Stimulated activated effector memory CD8-positive, alpha-beta T cell treated with anti-CD3 and anti-CD28 coated beads, Interleukin-12 subunit alpha, Interleukin-12 subunit beta, amount 100 ng/mL, for 72 hours (primary cell): ENCODE measurements around the gene DNAH14.

Experiments
- ATAC-seq: fragments of 150-1000 bp; cut with Tn5 transposase; 2 replicates; pipeline ENCODE4 v1.10.0; 2021
- DNase-seq, 2 donors: peaks; one replicate each; pipeline ENCODE4 v3.0.0; 2021 to 2022; ENCODE audit warnings: low spot score in 2 of 2
- H3K27ac Mint-ChIP-seq: one replicate; pipeline ENCODE4 v1.8.0; 2022; ENCODE audit warnings: mild to moderate bottlenecking, mixed read lengths
- H3K36me3 Mint-ChIP-seq: one replicate; pipeline ENCODE4 v1.8.0; 2022; ENCODE audit warnings: mild to moderate bottlenecking, mixed read lengths
- H3K4me1 Mint-ChIP-seq: one replicate; pipeline ENCODE4 v1.8.0; 2022; ENCODE audit warnings: mixed read lengths
- H3K4me3 Mint-ChIP-seq: one replicate; pipeline ENCODE4 v1.8.0; 2022; ENCODE audit warnings: mild to moderate bottlenecking, mixed read lengths
- H3K9me3 Mint-ChIP-seq: one replicate; pipeline ENCODE4 v1.8.0; 2022; ENCODE audit warnings: mixed read lengths

The DNAH14 gene

DNA sequence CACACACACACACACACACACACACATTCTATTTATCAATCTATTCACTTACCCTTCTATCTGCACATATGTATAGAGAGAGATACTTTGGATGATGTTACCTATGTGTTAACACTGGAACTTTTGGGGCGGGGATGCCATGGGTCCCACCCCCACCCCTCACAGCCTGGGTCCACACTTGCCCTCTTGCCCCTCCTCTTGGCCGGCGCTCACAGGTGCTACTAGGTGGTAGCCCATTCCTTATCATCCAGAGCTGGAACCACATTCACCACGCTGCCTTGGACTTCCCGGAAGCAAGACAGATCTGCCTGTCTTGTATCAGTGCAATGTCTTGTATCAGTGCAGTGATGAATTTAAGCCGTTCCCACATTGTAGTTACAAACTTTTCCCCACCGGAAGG lies 413.2 kb downstream of the DNAH14 start:
- Mint-ChIP-seq H3K36me3 (no peaks in the 10 kb centered on the region), H3K27ac (no peak overlapping the region), H3K4me1 (no peaks in the 10 kb centered on the region), H3K9me3 (peaks cover 3% of the 10 kb centered on the region), H3K4me3 (no peak overlapping the region)
- DNase-seq (no peak), ATAC-seq (no peak)

DNA sequence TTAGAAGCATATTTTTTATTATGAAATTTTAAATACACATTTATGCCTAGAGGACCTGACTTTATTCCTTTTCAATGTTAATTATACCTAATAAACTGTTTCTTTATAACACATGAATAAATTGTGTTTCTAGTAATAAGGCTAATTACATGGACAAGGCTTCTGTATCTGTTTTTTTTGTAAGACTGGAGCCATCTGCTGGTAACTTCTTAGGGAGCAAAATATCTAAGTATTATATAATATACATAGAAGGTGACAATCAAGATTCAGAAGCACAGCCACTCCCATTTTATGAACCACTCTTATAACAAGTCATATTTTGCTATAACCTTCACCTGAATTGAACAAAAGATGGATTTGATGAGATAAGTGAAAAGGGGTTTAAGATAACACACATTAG lies 414.1 kb downstream of the DNAH14 start:
- H3K27ac Mint-ChIP-seq = no peak overlapping the region
- no peak for ATAC-seq
- no peaks in the 10 kb centered on the region for H3K36me3 Mint-ChIP-seq
- H3K9me3 Mint-ChIP-seq = peaks cover 11% of the 10 kb centered on the region
- no peak for DNase-seq
- no peaks in the 10 kb centered on the region for H3K4me1 Mint-ChIP-seq
- no peak overlapping the region for H3K4me3 Mint-ChIP-seq

DNA sequence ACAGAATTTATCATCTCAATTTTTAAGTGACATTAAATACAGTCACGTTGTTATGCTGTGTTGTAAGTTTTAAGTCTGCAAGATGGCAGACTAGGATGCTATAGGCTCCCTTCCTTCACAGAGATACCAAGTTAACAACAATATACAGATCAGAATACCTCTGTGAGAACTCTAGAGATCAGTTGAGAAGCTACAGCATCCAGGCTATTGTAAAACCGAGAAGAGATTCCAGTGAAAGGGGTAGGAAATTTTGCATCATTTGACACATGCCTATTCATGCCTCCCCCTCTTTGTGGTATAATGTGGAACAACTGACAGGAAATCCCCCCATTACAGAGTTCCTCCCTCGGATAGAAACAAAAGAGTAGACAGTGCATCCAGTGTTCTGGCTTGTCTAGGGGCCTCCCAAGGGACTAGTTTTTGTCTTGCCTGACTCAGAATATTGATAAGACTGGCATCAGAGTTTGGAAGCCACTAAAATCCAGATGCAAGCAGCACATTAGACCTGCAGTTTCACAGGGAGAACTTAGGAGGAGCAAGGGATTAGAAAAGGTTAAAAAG lies 417.7 kb downstream of the DNAH14 start:
- Mint-ChIP-seq H3K27ac (no peak overlapping the region), H3K4me1 (no peaks in the 10 kb centered on the region), H3K9me3 (peaks cover 11% of the 10 kb centered on the region), H3K4me3 (no peak overlapping the region), H3K36me3 (no peaks in the 10 kb centered on the region)
- no peak for DNase-seq
- ATAC-seq = no peak

DNA sequence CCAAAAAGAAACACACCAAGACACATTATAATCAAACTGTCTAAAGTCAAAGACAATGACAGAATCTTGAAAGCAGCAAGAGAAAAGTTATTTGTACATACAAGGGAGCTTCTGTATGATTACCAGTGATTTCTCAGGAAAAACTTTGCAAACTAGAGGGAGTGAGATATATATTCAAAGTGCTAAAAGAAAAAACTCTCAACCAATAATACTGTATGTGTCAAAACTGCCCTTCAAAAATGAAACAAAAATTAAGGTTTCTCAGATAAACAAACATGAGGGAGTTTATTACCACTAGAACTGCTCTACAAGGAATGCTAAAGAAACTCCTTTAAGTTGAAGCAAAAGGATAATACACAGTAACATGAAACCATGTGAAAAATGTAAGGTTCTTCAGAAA lies 418.9 kb downstream of the DNAH14 start:
- H3K4me3 Mint-ChIP-seq = no peak overlapping the region
- peaks cover 11% of the 10 kb centered on the region for H3K9me3 Mint-ChIP-seq
- H3K4me1 Mint-ChIP-seq = no peaks in the 10 kb centered on the region
- DNase-seq (no peak), ATAC-seq (no peak)
- no peaks in the 10 kb centered on the region for H3K36me3 Mint-ChIP-seq
- H3K27ac Mint-ChIP-seq = no peak overlapping the region

DNA sequence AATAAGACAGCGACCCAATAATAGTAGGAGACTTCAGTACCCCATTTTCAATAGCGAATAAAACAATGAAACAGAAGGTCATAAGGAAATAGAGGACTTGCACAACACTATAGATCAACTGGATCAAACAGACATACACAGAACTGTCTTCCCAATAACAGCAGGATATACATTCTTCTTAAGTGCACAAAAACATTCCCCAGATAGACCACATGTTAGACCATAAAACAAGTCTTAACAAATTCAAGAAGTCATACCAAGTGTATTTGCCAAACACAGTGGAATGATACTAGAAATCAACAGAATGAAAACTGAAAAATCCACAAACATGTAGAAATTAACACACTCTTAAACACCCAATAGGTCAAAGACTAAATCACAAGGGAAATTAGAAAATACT lies 420.4 kb downstream of the DNAH14 start:
- no peak overlapping the region for H3K27ac Mint-ChIP-seq

DNA sequence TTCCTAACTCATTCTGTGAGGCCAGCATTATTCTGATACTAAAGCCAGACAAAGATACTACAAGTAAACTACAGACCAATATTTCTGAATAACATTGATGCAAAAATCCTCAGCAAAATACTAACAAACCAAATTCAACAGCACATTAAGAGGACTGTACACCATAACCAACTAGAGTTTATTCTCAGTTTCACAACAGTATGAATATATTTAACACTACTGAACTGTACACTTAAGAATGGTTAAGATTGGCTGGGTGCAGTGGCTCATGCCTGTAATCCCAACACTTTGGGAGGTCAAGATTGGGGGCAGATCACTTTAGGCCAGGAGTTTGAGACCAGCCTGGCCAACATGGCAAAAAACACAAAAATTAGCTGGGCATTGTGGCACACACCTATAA lies 421.4 kb downstream of the DNAH14 start:
- Mint-ChIP-seq H3K9me3 (peaks cover 11% of the 10 kb centered on the region), H3K27ac (no peak overlapping the region), H3K4me1 (no peaks in the 10 kb centered on the region), H3K4me3 (no peak overlapping the region), H3K36me3 (no peaks in the 10 kb centered on the region)
- DNase-seq = no peak
- no peak for ATAC-seq

More for the DNA sequence above, 420.4 kb downstream of the DNAH14 start:
- ATAC-seq = no peak
- no peak for DNase-seq
- Mint-ChIP-seq H3K9me3 (peaks cover 11% of the 10 kb centered on the region), H3K36me3 (no peaks in the 10 kb centered on the region), H3K4me3 (no peak overlapping the region), H3K4me1 (no peaks in the 10 kb centered on the region)

DNA sequence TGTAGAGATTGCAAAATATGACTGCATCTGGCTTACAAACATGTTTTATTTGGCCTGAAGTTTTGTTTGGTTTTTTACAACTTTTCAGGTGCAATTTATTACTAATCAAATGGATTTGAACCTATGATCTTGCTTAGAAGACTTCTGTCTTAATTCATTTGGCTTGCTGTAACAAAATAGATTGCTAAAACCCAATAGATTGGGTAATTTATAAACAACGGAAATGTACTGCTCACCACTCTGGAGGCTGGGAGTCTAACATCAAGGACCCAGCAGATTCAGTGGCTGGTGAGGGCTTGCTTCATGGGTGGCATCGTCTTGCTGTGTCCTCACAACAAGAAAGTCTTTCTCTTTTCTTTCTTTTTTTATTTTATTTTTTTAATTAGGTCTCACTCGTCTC lies 425.4 kb downstream of the DNAH14 start:
- Mint-ChIP-seq H3K27ac (no peak overlapping the region), H3K4me1 (no peaks in the 10 kb centered on the region), H3K9me3 (no peaks in the 10 kb centered on the region), H3K36me3 (no peaks in the 10 kb centered on the region), H3K4me3 (no peak overlapping the region)
- no peak for ATAC-seq
- DNase-seq = no peak

DNA sequence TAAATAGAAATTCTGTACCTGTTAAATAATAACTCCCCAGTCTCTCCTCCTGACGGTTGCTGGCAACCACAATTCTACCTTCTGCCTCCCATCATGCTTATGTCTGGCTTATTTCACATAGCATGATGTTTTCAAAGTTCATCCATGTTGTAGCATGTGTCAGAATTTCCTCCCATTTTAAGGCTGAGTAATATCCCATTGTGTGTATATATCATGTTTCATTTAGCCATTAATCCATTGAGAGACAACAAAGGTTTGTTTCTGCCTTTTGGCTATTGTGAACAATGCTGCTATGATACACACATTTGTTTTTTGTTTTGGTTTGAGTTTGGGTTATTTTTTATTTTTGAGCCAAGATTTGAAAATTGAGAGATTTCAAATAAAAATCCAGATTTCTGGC lies 426.4 kb downstream of the DNAH14 start:
- H3K4me1 Mint-ChIP-seq = no peaks in the 10 kb centered on the region
- H3K9me3 Mint-ChIP-seq = no peaks in the 10 kb centered on the region

DNA sequence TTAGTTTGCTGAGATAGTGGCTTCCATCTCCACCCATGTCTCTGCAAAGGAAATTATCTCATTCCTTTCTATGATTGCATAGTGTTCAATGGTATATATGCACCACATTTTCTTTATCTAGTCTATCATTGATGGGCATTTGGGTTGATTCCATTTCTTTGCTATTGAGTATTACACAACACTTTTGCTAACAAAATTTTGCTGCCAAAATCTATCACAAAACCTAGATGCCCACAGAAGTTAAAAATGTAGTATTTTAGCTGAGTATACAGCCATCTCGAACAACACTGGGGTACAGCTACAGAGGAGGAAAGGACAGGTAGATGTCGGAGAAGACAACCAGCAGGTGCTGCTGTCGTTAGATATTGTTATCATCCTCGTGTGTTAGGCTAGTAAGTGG lies 430.6 kb downstream of the DNAH14 start:
- DNase-seq = no peak
- Mint-ChIP-seq H3K4me1 (no peaks in the 10 kb centered on the region), H3K36me3 (no peaks in the 10 kb centered on the region), H3K9me3 (no peaks in the 10 kb centered on the region), H3K27ac (no peak overlapping the region), H3K4me3 (no peak overlapping the region)
- ATAC-seq = no peak

More for the DNA sequence above, 426.4 kb downstream of the DNAH14 start:
- DNase-seq (no peak), ATAC-seq (no peak)
- no peak overlapping the region for H3K4me3 Mint-ChIP-seq
- no peak overlapping the region for H3K27ac Mint-ChIP-seq
- H3K36me3 Mint-ChIP-seq = no peaks in the 10 kb centered on the region

DNA sequence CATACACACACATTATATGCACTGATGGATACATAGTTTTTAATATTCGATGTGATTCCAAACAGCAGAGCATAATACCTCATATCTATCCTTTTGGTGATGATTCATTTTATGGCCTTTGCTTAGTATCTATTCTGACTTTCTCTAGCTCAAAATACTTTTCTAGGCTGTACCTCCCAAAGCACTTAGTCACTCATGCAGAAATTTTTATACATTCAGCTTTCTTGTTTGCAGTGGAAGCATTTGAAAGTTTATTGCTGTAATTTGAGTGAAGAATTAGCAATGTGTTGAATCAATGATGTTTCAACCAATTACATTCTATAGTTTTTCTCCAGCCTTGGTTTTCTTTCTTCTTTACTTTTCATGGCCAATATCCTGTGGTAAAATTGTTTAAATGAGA lies 431.7 kb downstream of the DNAH14 start:
- Mint-ChIP-seq H3K4me1 (no peaks in the 10 kb centered on the region), H3K9me3 (no peaks in the 10 kb centered on the region), H3K4me3 (no peak overlapping the region), H3K36me3 (no peaks in the 10 kb centered on the region), H3K27ac (no peak overlapping the region)
- ATAC-seq = no peak
- DNase-seq = no peak

DNA sequence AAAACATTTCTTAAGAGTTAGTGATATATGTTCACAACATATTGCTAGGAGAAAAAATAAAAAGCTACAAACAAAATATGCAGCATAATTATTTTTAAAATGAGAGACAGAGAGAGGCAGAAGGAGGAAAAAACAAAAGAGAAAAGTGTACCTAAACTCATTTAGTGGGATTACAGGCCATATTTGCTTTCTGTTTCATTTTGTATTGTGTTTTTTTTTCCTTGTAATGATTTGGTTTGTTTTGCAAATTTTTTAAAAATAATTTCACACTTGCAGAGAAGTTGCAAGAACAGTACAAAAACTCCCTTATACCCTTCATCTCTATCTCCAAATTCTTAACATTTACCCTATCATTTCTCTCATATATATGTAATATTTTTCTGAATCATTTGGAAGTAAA lies 433.3 kb downstream of the DNAH14 start:
- Mint-ChIP-seq H3K4me3 (no peak overlapping the region), H3K9me3 (no peaks in the 10 kb centered on the region), H3K4me1 (no peaks in the 10 kb centered on the region), H3K27ac (no peak overlapping the region), H3K36me3 (no peaks in the 10 kb centered on the region)
- DNase-seq (no peak), ATAC-seq (no peak)

DNA sequence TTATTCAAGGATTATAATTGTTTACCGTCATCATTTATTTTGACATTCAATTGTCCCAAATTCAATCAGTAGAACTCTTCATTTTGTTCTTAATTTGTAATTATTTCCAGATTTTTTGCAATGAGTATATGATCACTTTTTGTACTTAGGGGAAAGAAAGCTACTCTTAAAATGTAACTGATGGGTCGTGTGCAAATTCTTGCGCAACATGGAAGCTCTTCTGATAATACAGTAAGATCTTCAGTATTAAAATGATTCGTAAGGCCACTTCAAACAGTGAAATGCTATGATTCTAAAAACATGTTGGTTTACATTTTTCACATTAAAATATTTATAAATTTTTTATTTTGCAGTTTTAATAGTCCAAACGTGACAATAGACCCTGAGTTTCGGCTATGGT lies 435.0 kb downstream of the DNAH14 start:
- Mint-ChIP-seq H3K36me3 (no peaks in the 10 kb centered on the region), H3K4me3 (no peak overlapping the region), H3K4me1 (no peaks in the 10 kb centered on the region), H3K27ac (no peak overlapping the region), H3K9me3 (no peaks in the 10 kb centered on the region)
- DNase-seq = no peak
- ATAC-seq = no peak

DNA sequence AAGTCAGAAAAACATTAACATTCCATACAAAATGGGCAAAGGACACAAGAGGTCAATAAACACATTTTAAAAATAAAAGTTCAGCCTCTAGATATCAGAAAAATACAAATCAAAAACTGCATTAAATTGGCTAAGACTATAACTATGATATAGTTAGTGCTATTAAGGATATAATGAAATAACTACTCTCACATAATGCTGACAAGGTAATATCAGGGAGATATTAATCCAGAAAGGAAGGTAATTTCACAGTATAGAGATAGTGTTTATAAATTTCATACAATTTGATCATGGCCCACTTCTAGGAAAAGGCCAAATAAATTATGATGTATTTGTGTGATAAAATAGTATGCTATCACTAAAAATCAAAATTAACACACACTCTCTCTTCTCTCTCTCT lies 436.5 kb downstream of the DNAH14 start:
- H3K4me1 Mint-ChIP-seq = no peaks in the 10 kb centered on the region
- H3K4me3 Mint-ChIP-seq = no peak overlapping the region
- ATAC-seq (no peak), DNase-seq (no peak)
- H3K27ac Mint-ChIP-seq = no peak overlapping the region
- H3K9me3 Mint-ChIP-seq = no peaks in the 10 kb centered on the region
- H3K36me3 Mint-ChIP-seq = no peaks in the 10 kb centered on the region

DNA sequence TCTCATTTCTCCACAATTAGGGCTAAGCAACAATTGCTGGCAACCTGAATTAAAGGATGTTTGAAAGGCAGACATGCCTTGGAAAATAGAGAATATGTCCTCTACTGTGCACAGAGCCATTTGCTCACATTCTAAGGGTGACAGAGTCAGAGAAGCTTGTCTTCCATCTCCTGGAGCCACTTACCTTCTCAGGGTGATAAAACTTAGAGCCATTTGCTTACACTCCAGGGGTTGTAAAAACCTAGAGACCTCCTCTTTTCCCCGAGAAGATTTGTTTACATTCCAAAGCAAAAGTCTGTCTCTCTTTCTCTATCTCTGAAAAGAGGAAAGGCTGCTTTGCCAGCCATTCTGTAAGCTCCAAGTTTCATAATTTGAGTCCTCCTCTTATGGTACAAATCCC lies 437.1 kb downstream of the DNAH14 start:
- no peaks in the 10 kb centered on the region for H3K9me3 Mint-ChIP-seq
- H3K36me3 Mint-ChIP-seq = no peaks in the 10 kb centered on the region
- H3K4me3 Mint-ChIP-seq = no peak overlapping the region
- no peak overlapping the region for H3K27ac Mint-ChIP-seq
- no peaks in the 10 kb centered on the region for H3K4me1 Mint-ChIP-seq
- DNase-seq (no peak), ATAC-seq (no peak)

DNA sequence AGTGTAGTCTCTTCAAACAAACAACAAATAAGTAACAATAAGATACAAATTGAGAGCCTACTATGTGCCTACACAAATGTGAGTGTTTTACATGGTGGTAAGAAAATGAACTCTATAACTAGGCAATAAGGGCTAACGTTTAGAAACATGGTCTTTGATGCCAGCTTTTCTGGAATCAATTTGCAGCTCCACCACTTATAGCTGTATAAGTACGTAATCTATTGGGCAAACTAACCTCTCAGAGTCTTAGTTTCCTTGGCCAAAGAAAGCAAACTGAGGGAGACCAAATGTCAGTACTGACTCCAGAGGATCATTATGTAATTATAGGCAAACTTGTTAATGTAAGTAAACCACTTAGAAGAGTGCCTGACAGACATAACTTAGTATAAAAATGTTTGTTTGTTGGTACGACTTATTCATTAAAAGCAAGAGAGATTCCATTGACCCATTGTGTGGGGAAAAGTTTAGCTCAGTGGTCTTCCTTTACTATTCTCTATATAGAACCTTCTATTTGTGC lies 438.6 kb downstream of the DNAH14 start:
- no peaks in the 10 kb centered on the region for H3K4me1 Mint-ChIP-seq
- H3K36me3 Mint-ChIP-seq = no peaks in the 10 kb centered on the region
- H3K4me3 Mint-ChIP-seq = no peak overlapping the region
- ATAC-seq (no peak), DNase-seq (no peak)
- H3K9me3 Mint-ChIP-seq = no peaks in the 10 kb centered on the region
- no peak overlapping the region for H3K27ac Mint-ChIP-seq

DNA sequence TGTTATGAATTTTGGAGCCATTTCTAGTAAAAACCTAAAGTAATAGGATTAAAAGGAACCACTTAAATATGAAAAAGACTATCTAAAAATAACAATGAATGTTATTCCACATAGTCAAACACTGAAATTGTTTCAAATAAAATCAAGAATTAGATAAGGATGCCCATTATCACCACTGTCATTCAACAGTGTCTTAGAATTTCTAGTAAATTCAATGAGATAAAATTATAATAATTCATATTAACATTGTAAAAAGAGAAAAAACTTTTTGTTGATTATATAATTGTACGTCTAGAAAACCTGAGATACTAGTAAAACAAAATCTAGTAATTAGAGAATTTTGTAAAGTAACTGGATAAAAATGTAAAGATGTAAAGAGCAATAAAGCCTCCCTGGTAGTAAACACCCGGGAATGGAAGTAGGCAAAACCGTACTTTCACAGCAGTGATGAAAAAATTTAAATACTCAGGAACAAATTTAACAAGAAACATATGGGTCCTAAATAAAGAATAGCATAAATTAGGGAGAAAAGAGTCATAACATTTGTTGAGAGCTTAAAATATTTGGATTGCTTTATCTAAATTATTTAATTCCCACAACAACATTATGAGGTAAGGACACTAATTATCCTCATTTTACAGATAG lies 442.0 kb downstream of the DNAH14 start:
- H3K27ac Mint-ChIP-seq = no peak overlapping the region
- no peaks in the 10 kb centered on the region for H3K9me3 Mint-ChIP-seq
- ATAC-seq (no peak), DNase-seq (no peak)
- no peak overlapping the region for H3K4me3 Mint-ChIP-seq
- H3K36me3 Mint-ChIP-seq = no peaks in the 10 kb centered on the region
- H3K4me1 Mint-ChIP-seq = no peaks in the 10 kb centered on the region
